A673 (cell line): ENCODE results near the gene NAALADL2.

Source experiments
- EZH2 ChIP-seq: fragments of 200-600 bp; sonication (generic); IDR thresholded peaks from 2 replicates; pipeline ENCODE4 v1.6.1; 2017; ENCODE audit warnings: borderline replicate concordance, low read depth, mild to moderate bottlenecking, mixed read lengths, antibody characterized with exemption, low read length; ENCODE audit not compliant: poor library complexity, severe bottlenecking
- TF ChIP-seq, protein P1 (sequence below): fragments of 300-800, 200-600 bp; sonication (generic); conservative IDR thresholded peaks from 2 replicates; pipeline ENCODE4 v1.5.1; 2017; ENCODE audit warnings: low read depth, mild to moderate bottlenecking, antibody characterized with exemption, low read length, moderate library complexity, mixed read lengths

GRCh38 chr3:175075269-175075668 lies 216.1 kb downstream of the NAALADL2 start:
- TF ChIP-seq, protein P1, sequence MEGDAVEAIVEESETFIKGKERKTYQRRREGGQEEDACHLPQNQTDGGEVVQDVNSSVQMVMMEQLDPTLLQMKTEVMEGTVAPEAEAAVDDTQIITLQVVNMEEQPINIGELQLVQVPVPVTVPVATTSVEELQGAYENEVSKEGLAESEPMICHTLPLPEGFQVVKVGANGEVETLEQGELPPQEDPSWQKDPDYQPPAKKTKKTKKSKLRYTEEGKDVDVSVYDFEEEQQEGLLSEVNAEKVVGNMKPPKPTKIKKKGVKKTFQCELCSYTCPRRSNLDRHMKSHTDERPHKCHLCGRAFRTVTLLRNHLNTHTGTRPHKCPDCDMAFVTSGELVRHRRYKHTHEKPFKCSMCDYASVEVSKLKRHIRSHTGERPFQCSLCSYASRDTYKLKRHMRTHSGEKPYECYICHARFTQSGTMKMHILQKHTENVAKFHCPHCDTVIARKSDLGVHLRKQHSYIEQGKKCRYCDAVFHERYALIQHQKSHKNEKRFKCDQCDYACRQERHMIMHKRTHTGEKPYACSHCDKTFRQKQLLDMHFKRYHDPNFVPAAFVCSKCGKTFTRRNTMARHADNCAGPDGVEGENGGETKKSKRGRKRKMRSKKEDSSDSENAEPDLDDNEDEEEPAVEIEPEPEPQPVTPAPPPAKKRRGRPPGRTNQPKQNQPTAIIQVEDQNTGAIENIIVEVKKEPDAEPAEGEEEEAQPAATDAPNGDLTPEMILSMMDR: no peak
- TF ChIP-seq EZH2: no peak
